Keratinocyte (primary cell): ENCODE data around the gene NFASC. TPM values are rescaled to one million over a fixed set of nuclear protein-coding genes. Genes with fewer than 3 reads are reported as not detected.

Experiments used
- DNase-seq: peaks from one replicate; pipeline ENCODE4 v3.0.0-alpha.2; 2011; ENCODE audit warnings: low read depth, missing footprints, low spot score
- FAIRE-seq: peaks from 2 replicates; lab custom pipeline; 2011; peaks lifted over from hg19 to GRCh38; lab: Jason Lieb, UNC
- H2AFZ ChIP-seq: 2 replicates; pipeline ENCODE4 v1.6.0; 2012; ENCODE audit warnings: low read length, control low read depth, inconsistent platforms; ENCODE audit not compliant: control insufficient read depth
- H3K27ac ChIP-seq: 2 replicates; pipeline ENCODE4 v1.5.1; 2011; ENCODE audit warnings: low read length; ENCODE audit not compliant: control insufficient read depth, insufficient read depth
- H3K27me3 ChIP-seq: 3 replicates; pipeline ENCODE4 v1.6.0; 2011; ENCODE audit warnings: low read length; ENCODE audit not compliant: control insufficient read depth, insufficient read depth; ENCODE audit errors: extremely low read depth
- H3K36me3 ChIP-seq, 2 experiments: 2 replicates in 1 of 2; 3 replicates in 1 of 2; pipeline ENCODE4 v1.5.1; 2011; ENCODE audit warnings: low read length in 2 of 2, mild to moderate bottlenecking in 1 of 2; ENCODE audit not compliant: control insufficient read depth in 2 of 2, insufficient read depth in 2 of 2; ENCODE audit errors: extremely low read depth in 1 of 2
- H3K4me1 ChIP-seq: 3 replicates; pipeline ENCODE4 v1.5.1; 2011; ENCODE audit warnings: low read length; ENCODE audit not compliant: control insufficient read depth, insufficient read depth; ENCODE audit errors: extremely low read depth
- H3K4me2 ChIP-seq: 3 replicates; pipeline ENCODE4 v1.6.0; 2011; ENCODE audit warnings: low read depth, low read length; ENCODE audit not compliant: control insufficient read depth, insufficient read depth; ENCODE audit errors: extremely low read depth
- H3K4me3 ChIP-seq, 3 experiments: fragments of 200-600 bp in 1 of 3; sonication (generic) in 1 of 3; 2 replicates in 2 of 3; 3 replicates in 1 of 3; pipeline ENCODE4 v1.5.1; 2011 to 2016; ENCODE audit warnings: low read length in 3 of 3, mild to moderate bottlenecking in 3 of 3, control low read depth in 2 of 3, inconsistent platforms in 1 of 3, low read depth in 1 of 3, mixed read lengths in 1 of 3, mixed run types in 1 of 3, moderate library complexity in 1 of 3; ENCODE audit not compliant: control insufficient read depth in 2 of 3, insufficient read depth in 2 of 3; ENCODE audit errors: extremely low read depth in 1 of 3
- H3K79me2 ChIP-seq: 2 replicates; pipeline ENCODE4 v1.6.0; 2012; ENCODE audit warnings: low read length; ENCODE audit not compliant: control insufficient read depth, insufficient read depth
- H3K9ac ChIP-seq: 3 replicates; pipeline ENCODE4 v1.6.0; 2011; ENCODE audit warnings: low read length; ENCODE audit not compliant: control insufficient read depth, insufficient read depth; ENCODE audit errors: extremely low read depth
- H3K9me1 ChIP-seq: 3 replicates; pipeline ENCODE4 v1.6.0; 2011; ENCODE audit warnings: low read length; ENCODE audit not compliant: control insufficient read depth, insufficient read depth; ENCODE audit errors: extremely low read depth
- H3K9me3 ChIP-seq: 2 replicates; pipeline ENCODE4 v1.5.1; 2012; ENCODE audit warnings: low read depth, low read length; ENCODE audit not compliant: control insufficient read depth
- H4K20me1 ChIP-seq: 3 replicates; pipeline ENCODE4 v1.6.0; 2011; ENCODE audit warnings: low read length; ENCODE audit not compliant: control insufficient read depth, insufficient read depth; ENCODE audit errors: extremely low read depth
- CTCF ChIP-seq, 3 experiments: IDR thresholded peaks in 1 of 3; conservative IDR thresholded peaks in 1 of 3; optimal IDR thresholded peaks in 1 of 3; 2 replicates in 2 of 3; 3 replicates in 1 of 3; pipeline versions ENCODE3 to v1.5.1; 2011; ENCODE audit warnings: low read length in 3 of 3, mild to moderate bottlenecking in 3 of 3, moderate library complexity in 2 of 3, control low read depth in 1 of 3, inconsistent platforms in 1 of 3; ENCODE audit not compliant: insufficient read depth in 2 of 3; ENCODE audit errors: extremely low read depth in 1 of 3
- EZH2 ChIP-seq: IDR thresholded peaks from one replicate; pipeline ENCODE4 v1.6.1; 2012; ENCODE audit warnings: inconsistent platforms, mild to moderate bottlenecking, low read length, moderate library complexity
- dilution Hi-C: fragments of 300-500 bp; cut with MboI; formaldehyde crosslinking; loops from one replicate; pipeline ENCODE4 v1.7.0; 2020; ENCODE audit warnings: low sequenced_read_pairs; ENCODE audit not compliant: extremely low pct_ligation_motif_present
- polyA plus RNA-seq, 5 experiments: library from polyadenylated mRNA; depleted of rRNA in 3 of 5; stranded (reverse) in 3 of 5; stranded (forward) in 1 of 5; unstranded in 1 of 5; fragments of >200 nt; gene quantifications; 1 replicate in 1 of 5; 2 replicates in 3 of 5; 3 replicates in 1 of 5; pipeline versions ENCODE4 v1.2.1 to v1.2.3, GENCODE V29; 2011 to 2012; ENCODE audit warnings: missing spikeins in 2 of 5, low read depth in 1 of 5, low replicate concordance in 1 of 5

The NFASC gene
- polyA plus RNA-seq, 1 donor (not counting 4 experiments of a cell fraction or from before 2014, with no cell fraction given): 4.3 TPM

DNA sequence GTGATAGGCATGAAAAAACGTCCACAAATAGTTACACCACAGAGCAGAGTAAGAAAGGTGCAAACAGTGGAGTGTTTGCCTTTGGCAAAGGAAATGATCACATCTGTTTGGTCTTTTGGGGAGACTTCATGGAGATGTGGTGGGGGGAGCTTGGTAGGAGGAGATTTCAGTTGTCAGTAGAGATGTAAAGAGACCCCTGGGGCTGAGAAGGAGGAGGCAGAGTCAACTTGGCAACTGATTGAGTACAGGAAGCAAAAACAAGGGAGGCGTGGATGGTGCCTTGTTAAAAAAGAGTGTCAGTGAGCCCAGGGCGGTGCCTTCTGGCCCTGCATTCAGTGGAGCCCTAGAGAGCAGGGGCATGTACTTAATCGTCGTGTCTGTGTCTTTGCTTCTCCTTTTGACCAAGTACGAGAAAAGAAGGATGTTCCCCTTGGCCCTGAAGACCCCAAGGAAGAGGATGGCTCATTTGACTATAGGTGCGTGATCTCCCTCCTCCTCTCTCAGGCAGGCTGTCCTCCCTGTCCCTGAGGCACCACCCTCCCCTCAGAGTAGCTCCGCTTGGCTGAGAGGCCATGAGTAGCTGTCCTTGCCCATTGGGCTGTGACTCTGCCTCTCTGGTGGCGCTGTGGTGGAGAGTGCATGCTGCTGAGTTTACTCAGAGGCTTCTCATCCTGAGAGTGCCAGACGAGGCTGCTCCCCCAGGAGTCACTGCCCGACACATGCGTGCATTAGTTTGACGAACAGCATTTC lies 141.9 kb downstream of the NFASC start:
- peaks cover 5% of the 10 kb centered on the region for H3K4me1 ChIP-seq
- FAIRE-seq (no peak), DNase-seq (no peak)
- no peaks in the 10 kb centered on the region for H3K79me2 ChIP-seq
- H3K9ac ChIP-seq: no peak overlapping the region
- no peak overlapping the region for H2AFZ ChIP-seq
- no peak for TF ChIP-seq EZH2
- TF ChIP-seq CTCF (optimal IDR thresholded peaks at IDR 0.05 in 1 of 3, IDR thresholded peaks at IDR 0.05 in 1 of 3, conservative IDR thresholded peaks at IDR 0.05 in 1 of 3; ENCODE audit: extremely low read depth in 1 of 3, insufficient read depth in 2 of 3, low read length in 3 of 3): no peak
- H3K27ac ChIP-seq: no peak overlapping the region
- no peaks in the 10 kb centered on the region for H3K9me1 ChIP-seq
- dilution Hi-C loops: no loop called here
- H4K20me1 ChIP-seq: no peaks in the 10 kb centered on the region
- no peak overlapping the region for H3K4me3 ChIP-seq
- H3K4me2 ChIP-seq: no peak overlapping the region
- peaks cover 26% of the 10 kb centered on the region for H3K27me3 ChIP-seq
- no peaks in the 10 kb centered on the region for H3K9me3 ChIP-seq
- no peaks in the 10 kb centered on the region for H3K36me3 ChIP-seq

- H3K4me1 ChIP-seq: peaks cover 5% of the 10 kb centered on the region
- H3K4me3 ChIP-seq: no peak overlapping the region
- no peak overlapping the region for H3K9ac ChIP-seq
- H2AFZ ChIP-seq: no peak overlapping the region
- H3K9me3 ChIP-seq: no peaks in the 10 kb centered on the region
- no peak overlapping the region for H3K4me2 ChIP-seq
- FAIRE-seq: no peak
- no peak for TF ChIP-seq EZH2
- no peak for TF ChIP-seq CTCF (optimal IDR thresholded peaks at IDR 0.05 in 1 of 3, IDR thresholded peaks at IDR 0.05 in 1 of 3, conservative IDR thresholded peaks at IDR 0.05 in 1 of 3; ENCODE audit: extremely low read depth in 1 of 3, insufficient read depth in 2 of 3, low read length in 3 of 3)
- no peak for DNase-seq
- no peaks in the 10 kb centered on the region for H4K20me1 ChIP-seq
- no peaks in the 10 kb centered on the region for H3K9me1 ChIP-seq
- H3K27me3 ChIP-seq: peaks cover 28% of the 10 kb centered on the region
- no peak overlapping the region for H3K27ac ChIP-seq
- H3K79me2 ChIP-seq: no peaks in the 10 kb centered on the region
- dilution Hi-C loops: no loop called here
- no peaks in the 10 kb centered on the region for H3K36me3 ChIP-seq
These were observed 143.2 kb downstream of the NFASC start for GRCh38 chr1:205013683-205014367.
